Gastrocnemius medialis (tissue), 4 donors: ENCODE measurements around the gene BDKRB1. TPM values are rescaled to one million over a fixed set of nuclear protein-coding genes. Genes with fewer than 3 reads are reported as not detected.
A peak's percentile ranks its signal among the peaks of the same experiment; 100 is the strongest.

Source experiments
- ATAC-seq, 2 donors: fragments of 150-250 bp; one replicate each; pipeline ENCODE4 v1.9.1; 2016
- DNase-seq, 2 donors: peaks; one replicate each; pipeline ENCODE4 v3.0.0-alpha.2; 2019
- H3K27ac ChIP-seq, 4 donors: fragments of 200-600 bp; sonication (generic); 1 replicate in 1 of 4; 2 replicates in 3 of 4; pipeline ENCODE4 v1.5.1; 2016 to 2018; ENCODE audit warnings: mild to moderate bottlenecking in 2 of 4, moderate library complexity in 1 of 4
- H3K27me3 ChIP-seq, 3 donors: fragments of 200-600 bp; sonication (generic) in 2 of 3; 1 replicate in 1 of 3; 2 replicates in 2 of 3; pipeline versions ENCODE4 v1.5.1 to v1.6.0; 2016 to 2019; ENCODE audit warnings: mild to moderate bottlenecking in 1 of 3, moderate library complexity in 1 of 3
- H3K36me3 ChIP-seq, 2 donors: fragments of 200-600 bp; sonication (generic) in 1 of 2; one replicate each; pipeline ENCODE4 v1.5.1; 2017 to 2018
- H3K4me1 ChIP-seq, 2 donors: fragments of 200-600 bp; sonication (generic) in 1 of 2; one replicate each; pipeline ENCODE4 v1.5.1; 2016 to 2017; ENCODE audit warnings: mild to moderate bottlenecking in 2 of 2
- H3K4me3 ChIP-seq, 4 donors: fragments of 200-600 bp; sonication (generic) in 3 of 4; 1 replicate in 1 of 4; 2 replicates in 3 of 4; pipeline ENCODE4 v1.5.1; 2016 to 2019; ENCODE audit warnings: mild to moderate bottlenecking in 2 of 4
- H3K9me3 ChIP-seq, 3 donors: fragments of 200-600 bp; sonication (generic) in 2 of 3; 1 replicate in 1 of 3; 2 replicates in 2 of 3; pipeline ENCODE4 v1.5.1; 2016 to 2019
- CTCF ChIP-seq, 5 experiments: fragments of 450-650 bp in 3 of 5; fragments of 200-600 bp in 2 of 5; sonication (generic) in 2 of 5; IDR thresholded peaks in 4 of 5; conservative IDR thresholded peaks in 1 of 5; 1 replicate in 4 of 5; 2 replicates in 1 of 5; pipeline ENCODE4 v1.5.1; 2016 to 2019; ENCODE audit warnings: antibody characterized with exemption in 5 of 5, mild to moderate bottlenecking in 3 of 5, moderate library complexity in 3 of 5
- POLR2A ChIP-seq, 2 donors: fragments of 450-650 bp; IDR thresholded peaks; one replicate each; pipeline ENCODE4 v1.6.1; 2017; ENCODE audit warnings: antibody characterized with exemption in 2 of 2, mild to moderate bottlenecking in 2 of 2, moderate library complexity in 2 of 2
- in situ Hi-C, 4 donors: fragments of 200-750 bp; cut with MboI; loops; one replicate each; pipeline versions ENCODE4 v1.15.0 to v1.8.0; 2017; ENCODE audit warnings: low sequenced_read_pairs in 4 of 4
- intact Hi-C: fragments of 100-400 bp; cut with DNase I; formaldehyde crosslinking; loops from one replicate; pipeline ENCODE4 v1.15.1; 2023; ENCODE audit warnings: low total_unique reads
- total RNA-seq, 4 donors: library from RNA; depleted of rRNA; stranded (reverse); fragments of >200 nt; gene quantifications; one replicate each; pipeline versions ENCODE4 v1.1.0 to v1.2.3, GENCODE V29; 2016

The BDKRB1 gene
- total RNA-seq, 4 donors from 2014 or later: not detected

GRCh38 chr14:96247031-96247430 lies 9.0 kb upstream of the BDKRB1 start:
- no peak overlapping the region for H3K27ac ChIP-seq
- DNase-seq (no peak), ATAC-seq (no peak)
- no peak overlapping the region for H3K4me3 ChIP-seq
- no peaks in the 10 kb centered on the region for H3K36me3 ChIP-seq
- no peaks in the 10 kb centered on the region for H3K9me3 ChIP-seq
- TF ChIP-seq CTCF (IDR thresholded peaks at IDR 0.05 in 4 of 5, conservative IDR thresholded peaks at IDR 0.05 in 1 of 5) (no peak), POLR2A (IDR thresholded peaks at IDR 0.05) (no peak)
- no peaks in the 10 kb centered on the region for H3K27me3 ChIP-seq
- intact Hi-C loops (no loop called here), in situ Hi-C loops (no loop called here)
- no peaks in the 10 kb centered on the region for H3K4me1 ChIP-seq

- no peak overlapping the region for H3K27ac ChIP-seq
- TF ChIP-seq POLR2A (IDR thresholded peaks at IDR 0.05): no peak
- no peaks in the 10 kb centered on the region for H3K36me3 ChIP-seq
- H3K9me3 ChIP-seq: no peaks in the 10 kb centered on the region
- in situ Hi-C loops: no loop called here
- H3K27me3 ChIP-seq: no peaks in the 10 kb centered on the region
- DNase-seq: peak in 1 of 2 donors; percentile 23
- intact Hi-C loops: no loop called here
- H3K4me1 ChIP-seq: no peaks in the 10 kb centered on the region
- peak in 1 of 2 donors; percentile 45 for ATAC-seq
- no peak overlapping the region for H3K4me3 ChIP-seq
Measured at GRCh38 chr14:96249029-96249428, 7.0 kb upstream of the BDKRB1 start.

- Histone ChIP-seq H3K27me3 (no peaks in the 10 kb centered on the region), H3K36me3 (no peaks in the 10 kb centered on the region), H3K4me3 (no peak overlapping the region), H3K4me1 (no peaks in the 10 kb centered on the region), H3K27ac (no peak overlapping the region), H3K9me3 (no peaks in the 10 kb centered on the region)
- in situ Hi-C loops (loop anchor here in 1 of 4 donors (25.0 kb wide), 1 partner anchor 688 kb away; no protein-coding TSS in a partner anchor), intact Hi-C loops (no loop called here)
- no peak for DNase-seq
- no peak for ATAC-seq
- TF ChIP-seq CTCF (IDR thresholded peaks at IDR 0.05 in 4 of 5, conservative IDR thresholded peaks at IDR 0.05 in 1 of 5): no peak
- TF ChIP-seq POLR2A (IDR thresholded peaks at IDR 0.05): no peak
Measured at GRCh38 chr14:96250485-96250884, 5.5 kb upstream of the BDKRB1 start.

GRCh38 chr14:96251656-96252155 lies 4.3 kb upstream of the BDKRB1 start:
- TF ChIP-seq POLR2A (IDR thresholded peaks at IDR 0.05) (no peak), CTCF (IDR thresholded peaks at IDR 0.05 in 4 of 5, conservative IDR thresholded peaks at IDR 0.05 in 1 of 5) (no peak)
- no peak overlapping the region for H3K4me3 ChIP-seq
- intact Hi-C loops: no loop called here
- no peak overlapping the region for H3K27ac ChIP-seq
- in situ Hi-C loops: loop anchor here in 1 of 4 donors (25.0 kb wide), 1 partner anchor 689 kb away; no protein-coding TSS in a partner anchor
- H3K27me3 ChIP-seq: no peaks in the 10 kb centered on the region
- H3K4me1 ChIP-seq: peaks cover 0 to 3% of the 10 kb centered on the region in 2 donors
- DNase-seq: no peak
- no peaks in the 10 kb centered on the region for H3K9me3 ChIP-seq
- H3K36me3 ChIP-seq: no peaks in the 10 kb centered on the region
- ATAC-seq: no peak

- H3K27me3 ChIP-seq: peaks cover 0 to 2% (median 0%) of the 10 kb centered on the region in 3 donors
- no peak for DNase-seq
- H3K4me3 ChIP-seq: no peak overlapping the region
- intact Hi-C loops: no loop called here
- no peak overlapping the region for H3K27ac ChIP-seq
- no peaks in the 10 kb centered on the region for H3K9me3 ChIP-seq
- in situ Hi-C loops: loop anchor here in 1 of 4 donors (25.0 kb wide), 1 partner anchor 690 kb away; no protein-coding TSS in a partner anchor
- H3K36me3 ChIP-seq: no peaks in the 10 kb centered on the region
- no peak for TF ChIP-seq POLR2A (IDR thresholded peaks at IDR 0.05)
- TF ChIP-seq CTCF (IDR thresholded peaks at IDR 0.05 in 4 of 5, conservative IDR thresholded peaks at IDR 0.05 in 1 of 5): no peak
- ATAC-seq: no peak
- peaks cover 0 to 3% of the 10 kb centered on the region in 2 donors for H3K4me1 ChIP-seq
Measured at GRCh38 chr14:96252323-96252998, 3.5 kb upstream of the BDKRB1 start.
